ENCODE data around the gene PDX1. TPM values are rescaled to one million over a fixed set of nuclear protein-coding genes. Genes with fewer than 3 reads are reported as not detected.
"Not testable (repeated sequence)": the region's sequence is repeated elsewhere in the genome, so short reads cannot be mapped to it uniquely, and the experiment has no call there.

PDX1 gene
- total RNA-seq, 1 experiment from 2014 or later: not detected

DNA sequence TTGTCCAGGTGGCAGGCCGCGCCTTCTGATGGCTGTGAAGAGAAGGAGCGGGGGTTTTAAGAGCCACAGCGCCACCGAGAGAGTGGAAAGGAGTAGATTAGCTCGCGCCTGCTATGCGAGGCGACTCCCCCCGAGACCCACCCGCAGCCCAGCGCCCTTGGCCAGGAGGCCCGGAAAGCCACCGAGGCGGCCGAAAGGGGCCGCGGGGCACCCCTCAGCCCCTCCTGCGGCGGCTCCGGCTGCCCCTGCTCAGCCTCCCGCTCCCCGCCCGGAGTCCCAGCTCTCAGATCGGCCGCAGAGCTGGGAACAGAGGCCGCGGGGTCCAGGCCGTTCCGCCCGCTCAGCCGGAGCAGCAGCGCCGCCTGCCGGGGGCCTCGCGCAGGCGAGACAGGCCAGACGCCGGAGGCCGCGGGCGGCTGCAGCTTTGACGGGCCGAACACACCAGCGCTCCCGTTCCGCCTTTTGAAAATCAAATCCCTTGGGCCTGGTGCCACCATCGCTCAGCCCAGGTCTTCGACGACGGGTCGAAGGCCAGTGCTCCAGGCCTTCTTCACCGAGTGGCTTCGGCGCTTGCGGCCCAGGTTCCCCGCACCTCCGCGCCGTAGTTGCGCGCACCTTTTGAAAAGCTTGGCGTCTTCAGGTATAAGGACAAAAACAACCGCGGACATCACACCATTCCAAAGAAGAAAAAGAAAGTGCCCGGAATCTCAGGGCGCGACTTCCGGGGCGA lies 34.0 kb downstream of the PDX1 start:
- in situ Hi-C loops (cut with HindIII; ENCODE audit: low sequenced_read_pairs): no loop called here
- peak; percentile 39 for DNase-seq (ENCODE audit: low spot score)

DNA sequence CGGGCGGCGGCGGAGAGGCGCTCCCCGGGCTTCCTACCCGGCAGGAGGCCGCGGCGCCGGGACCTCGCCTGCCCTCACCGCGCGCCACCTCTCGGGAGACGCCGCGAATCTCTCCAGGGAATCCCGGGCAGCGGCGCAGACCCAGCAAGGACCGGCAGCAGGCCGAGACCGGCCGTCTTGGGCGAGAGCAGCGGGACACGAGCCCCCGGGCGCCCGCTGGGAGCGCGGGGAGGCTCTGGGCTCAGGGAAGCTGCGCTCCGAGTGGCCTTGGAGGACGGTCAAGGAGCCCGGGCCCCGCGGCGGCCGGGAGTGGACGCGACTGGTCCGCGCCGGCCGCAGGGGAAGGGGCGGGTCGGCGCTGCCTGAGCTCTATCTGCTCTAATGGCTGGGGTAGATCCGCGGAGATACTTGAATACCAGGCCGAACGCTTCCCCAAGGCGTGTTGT lies 34.6 kb downstream of the PDX1 start:
- no peak for DNase-seq (ENCODE audit: low spot score)
- in situ Hi-C loops (cut with HindIII; ENCODE audit: low sequenced_read_pairs): no loop called here

GRCh38 chr13:27955014-27955591 lies 35.3 kb downstream of the PDX1 start:
- in situ Hi-C loops (cut with HindIII; ENCODE audit: low sequenced_read_pairs): no loop called here
- DNase-seq (ENCODE audit: low spot score): no peak

- DNase-seq (ENCODE audit: low spot score): no peak
These were observed 36.9 kb downstream of the PDX1 start for GRCh38 chr13:27956576-27957300.

DNA sequence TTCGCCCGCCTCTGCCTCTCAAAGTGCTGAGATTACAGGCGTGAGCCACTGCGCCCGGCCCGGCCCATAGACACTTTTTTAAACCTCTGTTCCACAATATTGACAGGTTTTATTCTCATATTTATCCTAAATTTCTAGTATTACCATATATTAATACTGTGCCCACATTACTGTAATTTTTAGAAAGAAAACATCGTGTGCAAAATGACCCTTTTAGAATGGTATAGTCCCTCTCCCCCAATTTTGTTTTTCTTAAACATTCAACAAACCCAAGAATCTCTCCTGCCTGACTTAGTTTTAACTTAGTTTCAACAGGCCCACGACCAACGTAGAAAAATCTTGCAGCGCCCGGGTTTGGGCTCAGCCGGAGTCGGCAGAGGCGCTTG lies 40.2 kb downstream of the PDX1 start:
- DNase-seq (ENCODE audit: low spot score): no peak
- in situ Hi-C loops (cut with HindIII; ENCODE audit: low sequenced_read_pairs): no loop called here

More at GRCh38 chr13:27956576-27957300, 36.9 kb downstream of the PDX1 start:
- in situ Hi-C loops (cut with HindIII; ENCODE audit: low sequenced_read_pairs): no loop called here

DNA sequence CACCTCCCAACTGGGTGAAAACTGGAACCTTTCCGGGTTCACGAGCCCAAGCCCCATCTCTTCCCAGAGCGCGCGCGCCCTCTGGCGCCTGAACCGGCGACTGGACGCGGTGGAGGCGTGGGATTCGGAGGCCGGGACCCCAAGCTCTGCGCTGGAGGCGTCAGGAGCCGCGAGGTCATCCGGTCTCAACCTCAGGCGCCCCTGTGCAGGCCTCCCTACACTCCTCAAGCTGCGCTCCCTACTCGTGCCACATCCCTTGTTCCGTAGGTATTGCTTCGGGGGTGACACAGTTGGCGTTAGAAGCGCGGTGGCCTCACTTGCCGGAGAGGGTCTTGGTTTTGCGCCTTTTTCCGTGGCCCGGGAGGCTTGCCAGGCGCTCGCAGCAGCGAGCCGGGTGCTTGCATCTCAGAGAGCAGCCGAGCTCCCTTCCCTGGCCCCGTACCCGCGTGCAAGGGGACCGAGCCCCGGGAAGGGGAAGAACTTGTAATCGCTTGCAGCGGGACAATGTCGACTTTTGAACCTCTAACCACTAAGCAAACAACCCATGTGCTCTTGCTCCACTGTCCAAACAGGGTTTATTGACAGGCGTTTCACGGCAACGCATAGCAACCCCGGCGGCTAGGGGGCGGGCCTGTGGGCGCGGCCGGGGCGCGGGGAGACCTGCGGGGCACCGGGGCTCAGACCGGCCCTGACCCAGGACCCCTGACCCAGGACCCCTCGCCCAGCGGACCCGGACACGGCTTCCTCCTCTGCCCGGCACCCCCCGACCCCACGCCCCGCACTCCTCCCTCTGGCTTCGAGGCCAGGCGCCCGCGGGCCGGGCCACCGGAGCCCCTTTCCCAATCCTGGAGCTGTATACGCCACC lies 40.8 kb downstream of the PDX1 start:
- no peak for DNase-seq (ENCODE audit: low spot score)
- in situ Hi-C loops (cut with HindIII; ENCODE audit: low sequenced_read_pairs): no loop called here

DNA sequence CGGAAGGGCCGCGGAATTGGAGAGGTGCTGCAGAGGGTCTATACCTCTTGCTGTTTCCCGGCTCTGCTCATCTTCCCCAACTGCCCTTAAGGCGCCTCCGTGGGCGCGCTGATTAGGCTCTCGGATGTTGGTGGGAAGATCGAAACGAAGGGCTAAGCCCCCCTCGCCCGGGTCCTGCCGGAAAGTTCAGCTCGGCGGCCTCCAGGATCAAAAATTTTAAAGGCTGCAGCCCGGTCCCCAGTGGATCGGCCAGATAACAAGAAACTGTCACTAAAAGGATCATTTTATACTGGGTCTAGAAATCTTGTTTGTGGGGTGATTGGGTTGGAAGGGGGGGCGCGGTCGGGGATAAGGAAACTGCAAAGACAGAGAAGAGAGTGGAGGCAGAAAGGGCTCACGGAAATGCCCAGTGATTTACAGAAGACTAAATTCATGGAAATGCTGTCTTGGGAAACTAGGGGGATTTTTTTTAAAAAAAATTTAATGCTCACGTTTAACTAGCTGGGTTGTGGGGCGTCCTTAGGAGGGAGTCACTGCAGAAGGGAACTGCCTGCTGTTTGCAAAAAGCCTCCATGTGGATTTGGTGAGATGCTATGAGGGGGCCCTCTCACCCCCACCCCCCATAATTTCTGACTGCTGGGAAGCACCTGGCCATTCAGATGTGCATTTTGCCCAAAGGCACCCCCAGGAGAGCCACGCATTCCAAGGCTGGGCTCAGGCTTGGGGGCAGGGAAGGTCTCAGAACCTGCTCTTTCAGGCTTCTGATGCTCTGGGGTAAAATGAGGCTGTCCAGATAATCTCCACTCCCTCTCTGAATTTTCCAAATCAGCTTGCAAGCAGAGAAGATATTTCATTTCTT lies 41.7 kb downstream of the PDX1 start:
- no peak for DNase-seq (ENCODE audit: low spot score)
- in situ Hi-C loops (cut with HindIII; ENCODE audit: low sequenced_read_pairs): no loop called here

DNA sequence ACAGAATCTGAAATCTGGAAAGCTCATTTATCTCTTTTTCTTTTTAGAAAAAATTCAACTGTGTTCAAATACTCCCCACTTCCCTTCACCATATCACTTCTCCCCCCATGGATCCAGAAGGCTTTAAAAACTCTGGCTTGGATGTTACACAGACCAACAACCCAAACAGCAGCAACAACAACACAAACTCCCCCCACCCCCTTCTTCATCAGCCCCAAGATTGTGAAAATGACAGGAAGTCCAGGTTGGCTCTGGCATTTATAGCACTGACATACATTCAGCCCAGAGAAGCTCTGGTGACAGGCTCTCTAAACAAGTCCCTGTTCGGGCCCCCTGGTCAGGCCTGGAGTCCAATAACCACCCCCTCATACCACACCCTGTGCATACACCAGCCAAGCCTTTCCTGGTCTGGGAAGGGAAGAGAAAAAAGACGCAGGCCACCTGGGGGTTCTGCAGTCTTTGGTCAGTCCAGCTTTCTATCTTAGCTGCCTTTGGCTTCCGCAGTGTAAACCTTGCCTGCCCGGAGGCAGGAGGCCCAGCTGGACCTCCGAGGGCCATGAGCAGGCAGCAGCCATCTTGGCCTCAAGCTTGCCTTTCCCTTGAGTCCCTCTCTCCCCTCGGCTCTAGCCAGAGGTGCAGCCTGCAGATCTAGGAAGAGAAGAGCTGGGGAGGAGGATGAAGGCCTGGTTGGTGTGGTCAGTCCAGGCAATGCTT lies 42.5 kb downstream of the PDX1 start:
- no peak for DNase-seq (ENCODE audit: low spot score)
- in situ Hi-C loops (cut with HindIII; ENCODE audit: low sequenced_read_pairs): no loop called here

- DNase-seq (ENCODE audit: low spot score): no peak
- in situ Hi-C loops (cut with HindIII; ENCODE audit: low sequenced_read_pairs): no loop called here
These were observed 43.2 kb downstream of the PDX1 start for GRCh38 chr13:27962982-27963381.

GRCh38 chr13:27963491-27963890 lies 43.7 kb downstream of the PDX1 start:
- no peak for DNase-seq (ENCODE audit: low spot score)
- in situ Hi-C loops (cut with HindIII; ENCODE audit: low sequenced_read_pairs): no loop called here

DNA sequence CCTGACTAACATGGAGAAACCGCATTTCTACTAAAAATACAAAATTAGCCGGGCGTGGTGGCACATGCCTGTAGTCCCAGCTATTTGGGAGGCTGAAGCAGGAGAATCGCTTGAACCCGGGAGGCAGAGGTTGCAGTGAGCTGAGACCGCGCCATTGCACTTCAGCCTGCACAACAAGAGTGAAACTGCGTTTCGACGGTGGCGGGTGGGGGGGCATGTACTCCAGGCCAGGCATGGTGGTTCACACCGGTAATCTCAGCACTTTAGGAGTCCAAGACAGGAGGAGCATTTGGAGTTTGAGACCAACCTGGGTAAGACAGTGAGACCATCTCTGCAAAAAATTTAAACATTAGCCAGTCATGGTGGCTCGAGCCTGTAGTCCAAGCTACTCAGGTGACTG lies 44.4 kb downstream of the PDX1 start:
- in situ Hi-C loops (cut with HindIII; ENCODE audit: low sequenced_read_pairs); DNase-seq (ENCODE audit: low spot score): not testable (repeated sequence)

DNA sequence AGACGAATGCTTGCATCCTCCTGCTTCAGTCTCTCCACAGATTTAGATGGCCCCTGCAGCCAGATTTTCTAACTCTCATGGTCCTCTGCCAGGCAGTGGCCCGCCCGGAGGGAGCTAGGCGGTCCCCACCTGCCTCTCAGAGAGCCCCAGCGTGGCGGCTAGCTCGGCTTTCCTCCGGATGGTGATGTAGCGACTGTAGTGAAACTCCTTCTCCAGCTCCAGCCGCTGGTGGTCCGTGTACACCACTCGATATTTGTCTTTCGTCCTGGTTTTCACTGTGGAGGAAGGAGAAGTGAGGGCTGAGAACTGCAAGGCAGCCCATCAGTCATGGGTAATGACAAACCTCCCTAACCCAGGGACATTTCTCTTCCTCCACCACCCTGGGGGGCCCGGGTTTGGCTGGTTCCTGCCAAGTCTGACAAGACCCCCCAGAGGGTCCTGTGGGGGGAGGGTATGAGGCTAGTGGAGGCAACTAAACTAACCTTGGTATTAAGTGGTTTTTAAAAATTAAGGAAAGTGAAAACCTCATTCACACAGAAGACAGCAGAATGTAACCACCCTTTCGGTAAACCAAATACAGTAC lies 45.0 kb downstream of the PDX1 start:
- DNase-seq (ENCODE audit: low spot score): no peak
- in situ Hi-C loops (cut with HindIII; ENCODE audit: low sequenced_read_pairs): no loop called here

DNA sequence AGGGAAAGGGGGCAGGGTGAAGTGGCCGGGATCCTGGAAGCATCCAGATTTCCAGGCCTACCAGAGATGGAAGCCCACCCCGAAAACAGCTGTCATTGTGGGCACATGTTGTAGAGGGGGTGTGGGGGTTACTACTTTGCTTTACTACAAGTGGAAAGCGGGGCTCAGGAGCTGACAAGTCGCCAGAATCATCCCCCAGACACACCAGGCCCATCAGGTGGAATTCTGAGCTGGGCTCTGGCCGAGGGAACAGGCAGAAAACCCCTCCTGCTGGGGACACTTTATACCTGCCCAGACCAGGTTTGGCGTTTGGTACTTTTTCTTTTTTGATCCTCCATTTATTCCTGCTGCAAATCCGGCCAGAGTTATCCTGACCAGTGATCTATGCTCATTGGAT lies 45.5 kb downstream of the PDX1 start:
- in situ Hi-C loops (cut with HindIII; ENCODE audit: low sequenced_read_pairs): no loop called here
- DNase-seq (ENCODE audit: low spot score): no peak

GRCh38 chr13:27965740-27966640 lies 46.2 kb downstream of the PDX1 start:
- in situ Hi-C loops (cut with HindIII; ENCODE audit: low sequenced_read_pairs): no loop called here
- no peak for DNase-seq (ENCODE audit: low spot score)

DNA sequence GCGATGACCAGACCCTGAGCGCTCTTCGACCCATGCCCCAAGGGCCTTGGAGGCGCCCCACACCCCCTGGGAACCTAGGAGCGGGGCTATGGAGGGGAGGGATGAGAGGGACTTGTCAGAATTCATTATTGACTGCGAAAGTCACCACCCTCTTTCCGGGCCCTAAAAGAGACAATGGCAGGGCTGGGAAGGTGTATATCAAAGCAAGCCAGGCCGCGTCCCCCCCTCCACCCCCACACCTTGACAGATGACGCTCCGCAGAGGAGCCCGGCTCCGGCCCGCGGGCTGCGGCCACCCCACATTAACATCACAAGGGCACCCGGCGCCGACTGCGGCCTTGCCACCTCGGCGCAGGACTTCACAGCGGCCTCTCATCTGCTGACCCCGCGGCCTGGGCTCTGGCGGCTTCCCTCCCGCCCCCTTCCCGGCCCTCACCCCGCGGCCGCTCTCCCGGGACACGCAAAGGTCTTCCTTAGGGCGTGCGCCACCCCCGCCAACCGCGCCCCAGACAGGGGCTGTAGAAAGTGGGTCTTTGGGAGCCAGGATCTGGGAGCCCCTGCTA lies 46.9 kb downstream of the PDX1 start:
- in situ Hi-C loops (cut with HindIII; ENCODE audit: low sequenced_read_pairs): no loop called here
- no peak for DNase-seq (ENCODE audit: low spot score)

DNA sequence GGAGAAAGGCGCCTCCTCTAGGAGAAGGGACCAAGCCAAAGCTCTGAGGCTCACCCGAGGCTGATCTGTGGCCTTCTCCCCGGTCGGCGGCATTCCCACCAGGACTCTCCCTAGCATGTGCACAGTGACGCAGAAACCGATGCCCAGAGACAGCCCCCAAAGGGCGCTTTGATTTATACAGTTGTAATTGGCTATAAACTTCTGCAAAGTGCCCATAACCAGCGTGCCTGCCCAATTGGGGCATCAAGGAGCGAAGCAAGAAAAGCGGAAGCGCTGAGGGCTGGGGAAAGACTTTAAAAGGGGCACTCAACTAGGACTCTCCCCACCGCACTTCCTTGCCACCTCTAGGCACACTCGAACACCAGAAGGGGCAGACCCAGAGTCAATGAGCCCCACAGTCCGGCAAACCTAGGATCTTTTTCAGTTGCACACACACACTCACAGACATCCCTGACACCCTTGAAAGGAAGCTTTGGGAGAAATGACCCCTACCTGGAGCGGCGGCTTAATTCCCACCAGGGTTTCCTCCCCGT lies 47.5 kb downstream of the PDX1 start:
- no peak for DNase-seq (ENCODE audit: low spot score)
- in situ Hi-C loops (cut with HindIII; ENCODE audit: low sequenced_read_pairs): no loop called here
